Liver (tissue), 3 donors: Measurements from ENCODE around the gene PRSS38.

Experiments
- ATF3 ChIP-seq: IDR thresholded peaks from 2 replicates; pipeline ENCODE4 v1.6.1; 2016; ENCODE audit warnings: antibody characterized with exemption
- CTCF ChIP-seq: fragments of 150-350 bp; IDR thresholded peaks from 2 replicates; pipeline ENCODE4 v1.5.1; 2017; ENCODE audit warnings: improper control_type of control experiment, low read depth, low read length; ENCODE audit not compliant: missing input control
- EGR1 ChIP-seq, 2 donors: IDR thresholded peaks; 2 replicates each; pipeline ENCODE4 v1.6.1; 2016 to 2018; ENCODE audit warnings: antibody characterized with exemption in 2 of 2, low read depth in 2 of 2
- FOXA1 ChIP-seq: IDR thresholded peaks from 2 replicates; pipeline ENCODE4 v1.6.1; 2016; ENCODE audit warnings: antibody characterized with exemption
- FOXA2 ChIP-seq: IDR thresholded peaks from 2 replicates; pipeline ENCODE4 v1.6.1; 2016; ENCODE audit warnings: antibody characterized with exemption
- HNF4G ChIP-seq: IDR thresholded peaks from 2 replicates; pipeline ENCODE4 v1.6.1; 2016; ENCODE audit warnings: antibody characterized with exemption
- JUND ChIP-seq, 2 donors: IDR thresholded peaks; 2 replicates each; pipeline ENCODE4 v1.6.1; 2016; ENCODE audit warnings: antibody characterized with exemption in 2 of 2
- RAD21 ChIP-seq, 2 donors: IDR thresholded peaks; 2 replicates each; pipeline ENCODE4 v1.6.1; 2016; ENCODE audit warnings: antibody characterized with exemption in 2 of 2, mild to moderate bottlenecking in 2 of 2
- REST ChIP-seq: IDR thresholded peaks from 2 replicates; pipeline ENCODE4 v1.6.1; 2016; ENCODE audit warnings: antibody characterized with exemption, mild to moderate bottlenecking
- RXRA ChIP-seq, 2 donors: IDR thresholded peaks; 2 replicates each; pipeline ENCODE4 v1.6.1; 2017 to 2018; ENCODE audit warnings: antibody characterized with exemption in 2 of 2, mild to moderate bottlenecking in 1 of 2
- TAF1 ChIP-seq: conservative IDR thresholded peaks from 2 replicates; pipeline ENCODE4 v1.6.1; 2016; ENCODE audit warnings: antibody characterized with exemption, mild to moderate bottlenecking
- YY1 ChIP-seq: IDR thresholded peaks from 2 replicates; pipeline ENCODE4 v1.6.1; 2016; ENCODE audit warnings: antibody characterized with exemption, mild to moderate bottlenecking
- TF ChIP-seq, protein P1 (sequence below): IDR thresholded peaks from 2 replicates; pipeline ENCODE4 v1.6.1; 2016; ENCODE audit warnings: antibody characterized with exemption
- TF ChIP-seq, protein P2 (sequence below): IDR thresholded peaks from 2 replicates; pipeline ENCODE4 v1.6.1; 2016; ENCODE audit warnings: antibody characterized with exemption
- donor health status: healthy.
- donor health status: healthy.

- TF ChIP-seq TAF1 (no peak), REST (no peak), CTCF (no peak), JUND (IDR thresholded peaks at IDR 0.05) (no peak), YY1 (no peak), EGR1 (IDR thresholded peaks at IDR 0.05; ENCODE audit: low read depth in 2 of 2) (no peak), FOXA1 (no peak), RAD21 (IDR thresholded peaks at IDR 0.05) (no peak), ATF3 (no peak), RXRA (IDR thresholded peaks at IDR 0.05) (no peak), HNF4G (no peak), FOXA2 (no peak)
- TF ChIP-seq, protein P1, sequence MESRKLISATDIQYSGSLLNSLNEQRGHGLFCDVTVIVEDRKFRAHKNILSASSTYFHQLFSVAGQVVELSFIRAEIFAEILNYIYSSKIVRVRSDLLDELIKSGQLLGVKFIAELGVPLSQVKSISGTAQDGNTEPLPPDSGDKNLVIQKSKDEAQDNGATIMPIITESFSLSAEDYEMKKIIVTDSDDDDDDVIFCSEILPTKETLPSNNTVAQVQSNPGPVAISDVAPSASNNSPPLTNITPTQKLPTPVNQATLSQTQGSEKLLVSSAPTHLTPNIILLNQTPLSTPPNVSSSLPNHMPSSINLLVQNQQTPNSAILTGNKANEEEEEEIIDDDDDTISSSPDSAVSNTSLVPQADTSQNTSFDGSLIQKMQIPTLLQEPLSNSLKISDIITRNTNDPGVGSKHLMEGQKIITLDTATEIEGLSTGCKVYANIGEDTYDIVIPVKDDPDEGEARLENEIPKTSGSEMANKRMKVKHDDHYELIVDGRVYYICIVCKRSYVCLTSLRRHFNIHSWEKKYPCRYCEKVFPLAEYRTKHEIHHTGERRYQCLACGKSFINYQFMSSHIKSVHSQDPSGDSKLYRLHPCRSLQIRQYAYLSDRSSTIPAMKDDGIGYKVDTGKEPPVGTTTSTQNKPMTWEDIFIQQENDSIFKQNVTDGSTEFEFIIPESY: no peak
- TF ChIP-seq, protein P2, sequence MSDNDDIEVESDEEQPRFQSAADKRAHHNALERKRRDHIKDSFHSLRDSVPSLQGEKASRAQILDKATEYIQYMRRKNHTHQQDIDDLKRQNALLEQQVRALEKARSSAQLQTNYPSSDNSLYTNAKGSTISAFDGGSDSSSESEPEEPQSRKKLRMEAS: no peak
Measured at GRCh38 chr1:227844320-227845146, 29.1 kb downstream of the PRSS38 start.
